Mesodermal cell (in vitro differentiated cells): ENCODE results near the gene MAPK7.

Source experiments
- H3K27ac ChIP-seq: 2 replicates; pipeline ENCODE4 v1.7.0; 2013; ENCODE audit warnings: mild to moderate bottlenecking, low read depth, low read length, moderate library complexity; ENCODE audit not compliant: severe bottlenecking
- H3K36me3 ChIP-seq: 2 replicates; pipeline ENCODE4 v1.7.1; 2013; ENCODE audit warnings: mild to moderate bottlenecking, low read length, moderate library complexity; ENCODE audit not compliant: control insufficient read depth, insufficient read depth
- H3K4me1 ChIP-seq: one replicate; pipeline ENCODE4 v1.7.1; 2013; ENCODE audit warnings: mild to moderate bottlenecking, low read length; ENCODE audit not compliant: insufficient read depth, control insufficient read depth, poor library complexity, severe bottlenecking
- H3K4me3 ChIP-seq: 2 replicates; pipeline ENCODE4 v1.7.0; 2013; ENCODE audit warnings: low read length, control low read depth, mild to moderate bottlenecking; ENCODE audit not compliant: insufficient read depth, poor library complexity, severe bottlenecking; ENCODE audit errors: extremely low read depth
- H3K9me3 ChIP-seq: 2 replicates; pipeline ENCODE4 v1.7.1; 2013; ENCODE audit warnings: mild to moderate bottlenecking, low read length, moderate library complexity; ENCODE audit not compliant: control insufficient read depth
- WGBS, 2 experiments: methylation state at CpG; one replicate each; pipeline ENCODE4 v1.1.5; 2013; ENCODE audit warnings: missing lambda C conversion rate in 2 of 2; ENCODE audit not compliant: insufficient coverage in 2 of 2; 5-methylcytosine and 5-hydroxymethylcytosine counted together

The MAPK7 gene

GRCh38 chr17:19364699-19365498 is 13.4 kb upstream of the MAPK7 start:
- H3K4me3 ChIP-seq, result no peak overlapping the region
- H3K4me1 ChIP-seq, result peaks cover 7% of the 10 kb centered on the region
- 85 to 88% methylated on average over 11 to 12 of the region's 14 CpGs for WGBS, 2 experiments
- H3K36me3 ChIP-seq, result no peaks in the 10 kb centered on the region
- H3K9me3 ChIP-seq, result no peaks in the 10 kb centered on the region
- H3K27ac ChIP-seq, result no peak overlapping the region

GRCh38 chr17:19365499-19365817 is 12.8 kb upstream of the MAPK7 start:
- Histone ChIP-seq H3K4me3 (no peak overlapping the region), H3K4me1 (peaks cover 10% of the 10 kb centered on the region), H3K27ac (no peak overlapping the region), H3K9me3 (no peaks in the 10 kb centered on the region), H3K36me3 (no peaks in the 10 kb centered on the region)
- WGBS, 2 experiments, result 93 to 100% methylated on average over 2 of the region's 4 CpGs

DNA sequence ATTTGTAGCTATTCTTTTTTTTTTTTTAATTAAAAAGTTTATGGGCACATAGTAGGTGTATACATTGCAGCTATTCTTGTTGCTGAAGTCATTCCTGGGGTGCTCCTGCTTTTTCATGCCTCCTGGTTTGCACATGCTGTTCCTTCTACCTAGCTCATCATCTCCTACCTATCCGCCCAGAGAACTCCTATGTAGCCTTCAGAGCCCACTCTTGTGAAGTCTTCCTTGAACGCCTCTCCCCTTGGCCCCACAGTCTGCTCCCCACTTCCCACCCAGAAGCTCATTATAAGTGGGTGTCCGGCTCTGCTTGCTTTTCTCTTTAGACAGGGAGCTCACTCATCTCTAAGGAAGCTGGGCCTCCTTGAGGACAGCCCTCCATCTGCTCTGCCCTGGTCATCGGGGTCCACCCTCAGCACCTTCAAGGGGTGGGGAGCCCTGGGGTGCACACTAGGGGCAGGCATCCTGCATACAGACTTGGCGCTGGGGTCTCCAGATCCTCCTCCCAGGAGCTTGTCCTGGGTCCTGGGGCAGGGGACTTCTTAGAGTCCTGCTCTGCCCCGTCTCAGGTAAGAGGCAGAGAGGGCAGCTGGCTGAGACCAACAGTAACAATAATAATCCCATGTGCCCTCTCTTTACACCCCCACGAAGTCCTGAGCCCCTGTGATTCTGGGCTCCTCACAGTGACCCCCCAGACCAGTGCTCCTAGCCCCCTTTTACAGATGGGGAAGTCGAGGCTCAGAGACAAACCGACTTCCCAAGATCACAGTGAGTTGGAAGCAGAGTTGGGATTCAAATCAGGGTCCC is 12.3 kb upstream of the MAPK7 start:
- H3K36me3 ChIP-seq, result no peaks in the 10 kb centered on the region
- WGBS, 2 experiments, result 80 to 89% methylated on average over 3 to 6 of the region's 9 CpGs
- peaks cover 10% of the 10 kb centered on the region for H3K4me1 ChIP-seq
- no peak overlapping the region for H3K27ac ChIP-seq
- H3K4me3 ChIP-seq, result no peak overlapping the region
- H3K9me3 ChIP-seq, result no peaks in the 10 kb centered on the region

DNA sequence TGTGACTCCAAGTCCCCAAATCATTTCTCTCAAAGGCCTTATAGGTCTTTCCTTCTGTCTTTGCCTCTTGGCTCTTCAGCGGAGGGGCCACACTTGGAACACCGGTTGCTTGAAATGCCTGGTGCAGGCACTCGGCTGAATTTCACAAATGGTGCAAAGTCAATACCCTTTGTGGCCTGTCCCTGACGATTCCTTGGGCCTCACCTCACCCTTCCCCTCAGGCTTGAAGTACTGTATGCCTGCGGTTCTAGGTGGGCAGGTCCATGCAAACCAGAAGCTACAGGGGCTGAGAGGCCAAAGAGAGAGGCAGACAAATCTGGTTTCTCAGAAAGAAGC is 11.7 kb upstream of the MAPK7 start:
- Histone ChIP-seq H3K9me3 (no peaks in the 10 kb centered on the region), H3K4me1 (peaks cover 8% of the 10 kb centered on the region), H3K4me3 (no peak overlapping the region), H3K36me3 (no peaks in the 10 kb centered on the region), H3K27ac (no peak overlapping the region)
- 89 to 94% methylated on average over 4 to 5 of the region's 5 CpGs for WGBS, 2 experiments

- Histone ChIP-seq H3K27ac (no peak overlapping the region), H3K36me3 (no peaks in the 10 kb centered on the region), H3K4me3 (no peak overlapping the region), H3K4me1 (peaks cover 7% of the 10 kb centered on the region), H3K9me3 (no peaks in the 10 kb centered on the region)
- WGBS, 2 experiments, result 95 to 97% methylated on average over 4 of the region's 4 CpGs
Measured at GRCh38 chr17:19368229-19368628, 10.1 kb upstream of the MAPK7 start.

DNA sequence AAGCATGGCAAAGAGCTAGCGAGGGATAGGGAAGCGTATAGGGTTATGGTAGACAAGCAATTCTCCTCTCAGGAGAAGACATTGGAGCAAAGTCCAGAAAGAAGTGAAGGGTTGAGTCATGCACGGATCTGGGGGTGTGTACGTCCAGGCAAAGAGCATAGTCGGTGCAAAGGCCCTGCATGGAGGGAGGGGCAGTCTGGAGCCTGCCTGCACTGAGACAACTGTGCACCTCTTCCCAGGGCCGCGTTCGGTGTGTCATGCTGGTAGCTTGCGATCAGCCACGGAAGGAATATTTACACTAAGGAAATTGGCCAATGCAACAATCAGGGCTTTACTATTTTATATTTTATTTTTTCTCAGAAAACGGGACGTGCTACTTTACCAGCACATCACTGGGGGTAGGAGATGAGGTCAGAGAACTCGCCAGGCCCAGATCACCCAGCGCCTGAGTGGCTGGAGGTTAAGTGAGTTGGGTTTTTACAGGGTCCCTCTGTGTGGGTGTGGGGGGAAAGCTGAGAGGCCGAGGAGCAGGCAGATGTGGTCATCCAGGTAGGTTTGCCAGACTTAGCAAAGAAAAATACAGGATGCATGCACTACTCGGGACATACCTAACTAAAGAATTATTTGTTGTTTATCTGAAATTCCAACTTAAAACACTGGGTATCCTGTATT is 9.1 kb upstream of the MAPK7 start:
- WGBS, 2 experiments, result 96% methylated on average over 11 to 13 of the region's 16 CpGs
- Histone ChIP-seq H3K27ac (no peak overlapping the region), H3K36me3 (no peaks in the 10 kb centered on the region), H3K9me3 (no peaks in the 10 kb centered on the region), H3K4me3 (no peak overlapping the region), H3K4me1 (peaks cover 6% of the 10 kb centered on the region)

GRCh38 chr17:19369846-19370492 is 8.3 kb upstream of the MAPK7 start:
- H3K4me3 ChIP-seq, result no peak overlapping the region
- peaks cover 3% of the 10 kb centered on the region for H3K4me1 ChIP-seq
- 92 to 93% methylated on average over 8 to 9 of the region's 12 CpGs for WGBS, 2 experiments
- H3K36me3 ChIP-seq, result no peaks in the 10 kb centered on the region
- H3K9me3 ChIP-seq, result no peaks in the 10 kb centered on the region
- H3K27ac ChIP-seq, result no peak overlapping the region

GRCh38 chr17:19370493-19370960 is 7.8 kb upstream of the MAPK7 start:
- Histone ChIP-seq H3K27ac (no peak overlapping the region), H3K36me3 (no peaks in the 10 kb centered on the region), H3K9me3 (no peaks in the 10 kb centered on the region), H3K4me3 (no peak overlapping the region), H3K4me1 (peaks cover 3% of the 10 kb centered on the region)
- WGBS, 2 experiments, result 86 to 98% methylated on average over 5 to 7 of the region's 7 CpGs

DNA sequence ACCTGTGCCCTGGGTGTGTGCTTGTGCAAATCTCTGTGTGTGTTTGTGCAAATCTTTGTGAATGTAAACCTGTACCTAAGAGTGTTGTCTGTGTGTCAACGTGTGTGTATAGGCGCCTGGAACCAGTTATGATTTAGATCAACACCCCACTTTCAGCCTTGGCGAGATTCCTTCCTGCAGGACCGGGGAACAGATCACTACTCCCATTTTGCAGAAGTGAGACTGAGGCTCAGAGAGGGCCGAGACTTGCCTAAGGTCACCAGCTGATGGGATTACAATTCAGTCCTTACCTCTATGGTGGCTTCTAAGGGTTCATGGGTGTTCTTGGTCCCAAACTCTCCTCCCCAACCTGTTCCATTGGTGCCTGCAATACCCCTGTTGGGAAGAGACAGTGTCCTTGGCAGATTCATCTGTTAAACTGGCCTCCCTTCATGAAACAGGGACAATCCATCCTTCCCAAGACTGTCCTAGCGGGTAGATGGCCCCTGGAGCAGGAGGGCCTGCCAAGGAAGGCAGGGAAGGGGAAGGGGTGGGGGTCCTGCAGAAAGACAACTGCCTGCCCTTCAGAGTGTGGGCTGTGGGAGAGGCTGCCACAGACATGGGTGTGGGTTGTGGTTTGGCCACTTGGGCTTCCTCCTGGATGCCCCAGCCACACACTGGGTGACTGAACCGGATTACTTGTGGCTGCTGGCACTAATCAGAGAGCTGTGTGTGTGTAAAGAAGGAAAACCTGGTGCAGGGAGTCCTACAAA is 6.9 kb upstream of the MAPK7 start:
- no peaks in the 10 kb centered on the region for H3K36me3 ChIP-seq
- no peaks in the 10 kb centered on the region for H3K9me3 ChIP-seq
- H3K27ac ChIP-seq, result no peak overlapping the region
- H3K4me1 ChIP-seq, result peaks cover 3% of the 10 kb centered on the region
- 83 to 87% methylated on average over 2 to 4 of the region's 7 CpGs for WGBS, 2 experiments
- H3K4me3 ChIP-seq, result no peak overlapping the region

GRCh38 chr17:19372011-19372370 is 6.3 kb upstream of the MAPK7 start:
- H3K27ac ChIP-seq, result no peak overlapping the region
- H3K4me3 ChIP-seq, result no peak overlapping the region
- H3K9me3 ChIP-seq, result no peaks in the 10 kb centered on the region
- H3K36me3 ChIP-seq, result no peaks in the 10 kb centered on the region
- peaks cover 3% of the 10 kb centered on the region for H3K4me1 ChIP-seq
- 90 to 94% methylated on average over 9 of the region's 9 CpGs for WGBS, 2 experiments
